LNCAP (cell line): Measurements from ENCODE around the gene COL18A1.

Experiments used
- CTCF ChIP-seq: fragments of 450-650 bp; IDR thresholded peaks from 2 replicates; pipeline ENCODE4 v1.5.1; 2017; ENCODE audit warnings: mild to moderate bottlenecking

COL18A1 gene

GRCh38 chr21:45403825-45404729 lies 888 bp upstream of the COL18A1 start:
- TF ChIP-seq CTCF: no peak

- TF ChIP-seq CTCF: no peak
Observed at GRCh38 chr21:45405271-45405818, 380 bp downstream of the COL18A1 start.

GRCh38 chr21:45405819-45406762 lies 1.1 kb downstream of the COL18A1 start:
- TF ChIP-seq CTCF: no peak

- no peak for TF ChIP-seq CTCF
Observed at GRCh38 chr21:45406801-45407628, 2.0 kb downstream of the COL18A1 start.

- TF ChIP-seq CTCF: no peak
Observed at GRCh38 chr21:45407629-45408247, 2.8 kb downstream of the COL18A1 start.

- no peak for TF ChIP-seq CTCF
Observed at GRCh38 chr21:45408271-45408791, 3.4 kb downstream of the COL18A1 start.
